ENCODE results near the gene FBRSL1.

Gene FBRSL1

DNA sequence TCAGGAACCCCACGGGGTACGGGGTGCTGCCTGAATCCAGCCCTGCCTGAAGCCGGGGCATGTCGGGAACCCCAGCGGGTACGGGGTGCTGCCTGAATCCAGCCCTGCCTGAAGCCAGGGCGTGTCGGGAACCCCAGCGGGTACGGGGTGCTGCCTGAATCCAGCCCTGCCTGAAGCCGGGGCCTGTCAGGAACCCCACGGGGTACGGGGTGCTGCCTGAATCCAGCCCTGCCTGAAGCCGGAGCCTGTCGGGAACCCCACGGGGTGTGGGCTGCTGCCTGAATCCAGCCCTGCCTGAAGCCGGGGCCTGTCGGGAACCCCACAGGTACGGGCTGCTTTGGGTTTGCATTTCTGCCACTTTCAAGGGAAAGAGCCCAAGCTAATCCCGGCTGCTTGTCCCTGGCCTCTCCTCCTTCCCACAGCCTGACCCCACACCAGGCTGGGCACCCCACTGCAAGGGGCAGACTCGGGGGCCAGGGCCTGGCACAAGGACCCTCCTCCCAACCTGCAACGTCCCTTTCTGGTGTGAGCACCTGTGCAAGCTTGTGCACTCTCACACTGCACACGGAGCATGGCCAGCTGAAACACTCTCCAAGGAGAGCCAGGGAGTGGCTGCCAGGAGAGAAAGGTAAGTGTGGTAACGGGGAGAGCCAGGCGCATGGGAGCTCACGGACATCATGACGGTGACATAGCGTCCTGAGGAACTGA lies 5.6 kb upstream of the FBRSL1 start:
- TF ChIP-seq, protein P1, sequence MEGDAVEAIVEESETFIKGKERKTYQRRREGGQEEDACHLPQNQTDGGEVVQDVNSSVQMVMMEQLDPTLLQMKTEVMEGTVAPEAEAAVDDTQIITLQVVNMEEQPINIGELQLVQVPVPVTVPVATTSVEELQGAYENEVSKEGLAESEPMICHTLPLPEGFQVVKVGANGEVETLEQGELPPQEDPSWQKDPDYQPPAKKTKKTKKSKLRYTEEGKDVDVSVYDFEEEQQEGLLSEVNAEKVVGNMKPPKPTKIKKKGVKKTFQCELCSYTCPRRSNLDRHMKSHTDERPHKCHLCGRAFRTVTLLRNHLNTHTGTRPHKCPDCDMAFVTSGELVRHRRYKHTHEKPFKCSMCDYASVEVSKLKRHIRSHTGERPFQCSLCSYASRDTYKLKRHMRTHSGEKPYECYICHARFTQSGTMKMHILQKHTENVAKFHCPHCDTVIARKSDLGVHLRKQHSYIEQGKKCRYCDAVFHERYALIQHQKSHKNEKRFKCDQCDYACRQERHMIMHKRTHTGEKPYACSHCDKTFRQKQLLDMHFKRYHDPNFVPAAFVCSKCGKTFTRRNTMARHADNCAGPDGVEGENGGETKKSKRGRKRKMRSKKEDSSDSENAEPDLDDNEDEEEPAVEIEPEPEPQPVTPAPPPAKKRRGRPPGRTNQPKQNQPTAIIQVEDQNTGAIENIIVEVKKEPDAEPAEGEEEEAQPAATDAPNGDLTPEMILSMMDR (IDR thresholded peaks at IDR 0.05; ENCODE audit: extremely low read depth, missing control alignments), result no peak
- DNase-seq (ENCODE audit: low spot score), result no peak

DNA sequence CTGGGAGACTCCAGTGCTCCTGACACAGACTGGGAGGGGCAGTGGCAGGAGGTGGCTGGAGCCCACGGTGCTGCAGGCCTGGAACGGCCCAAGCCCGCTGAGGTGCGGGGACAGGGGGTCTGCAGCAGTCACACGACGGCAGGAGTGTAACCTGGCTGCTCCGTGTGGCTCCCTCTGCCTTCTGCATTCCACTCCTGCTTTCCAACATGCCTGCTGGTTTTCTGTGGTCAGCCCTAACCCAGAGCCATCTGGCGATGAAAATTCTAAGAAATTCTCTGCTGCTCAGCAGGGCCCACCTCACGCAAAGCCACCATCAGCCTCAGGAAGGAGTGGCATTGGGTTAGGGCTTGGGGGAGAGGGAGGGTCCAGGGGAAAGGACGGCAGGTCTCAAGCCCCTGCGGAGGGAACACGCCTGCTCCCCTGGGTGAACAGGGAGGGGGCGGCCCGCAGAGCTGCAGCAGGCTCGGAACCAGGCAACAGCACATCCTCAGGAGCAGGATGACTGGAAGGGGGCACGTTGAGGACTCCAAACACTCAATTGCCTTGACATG lies 5.0 kb upstream of the FBRSL1 start:
- no peak for DNase-seq (ENCODE audit: low spot score)
- TF ChIP-seq, protein P1 (IDR thresholded peaks at IDR 0.05; ENCODE audit: extremely low read depth, missing control alignments), result no peak

DNA sequence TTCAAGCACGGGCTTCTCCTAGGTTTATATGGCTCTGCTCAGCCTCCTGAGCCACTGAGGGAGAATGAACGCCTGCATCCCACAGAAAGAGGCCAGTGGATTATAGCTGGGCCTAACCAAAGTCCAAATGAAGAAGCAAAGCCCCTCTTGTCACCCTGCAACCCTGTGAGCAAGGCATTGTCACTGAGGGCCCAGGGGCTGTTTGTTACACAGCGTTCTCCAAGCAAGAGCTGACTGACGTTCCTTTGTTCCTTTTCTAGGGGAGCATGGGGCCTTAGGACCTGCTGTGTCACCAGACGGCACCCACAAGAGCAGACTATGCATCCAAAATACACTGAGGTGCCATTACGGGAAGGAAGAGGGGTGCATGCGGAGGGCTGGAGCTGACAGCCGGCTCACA lies 4.3 kb upstream of the FBRSL1 start:
- TF ChIP-seq, protein P1 (IDR thresholded peaks at IDR 0.05; ENCODE audit: extremely low read depth, missing control alignments), result no peak
- no peak for DNase-seq (ENCODE audit: low spot score)

DNA sequence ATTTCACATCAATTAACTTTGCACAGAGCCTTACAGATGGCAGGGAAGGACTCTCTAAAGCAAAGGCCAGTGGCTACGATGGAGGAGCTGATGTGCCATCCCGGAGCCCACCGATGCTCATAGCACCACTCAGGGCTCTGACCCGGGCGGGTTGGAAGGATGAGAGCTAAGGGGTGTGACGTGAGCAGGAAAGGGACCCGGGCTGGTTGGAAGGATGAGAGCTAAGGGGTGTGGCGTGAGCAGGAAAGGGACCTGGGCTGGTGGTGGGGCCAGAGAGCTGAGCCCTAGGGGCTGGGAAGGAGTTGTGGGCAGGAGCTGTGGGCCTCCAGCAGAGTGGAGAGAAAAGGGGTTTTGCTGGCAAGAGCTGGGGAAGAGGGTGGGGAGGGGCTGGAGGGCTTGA lies 3.8 kb upstream of the FBRSL1 start:
- DNase-seq (ENCODE audit: low spot score), result no peak
- TF ChIP-seq, protein P1 (IDR thresholded peaks at IDR 0.05; ENCODE audit: extremely low read depth, missing control alignments), result no peak

DNA sequence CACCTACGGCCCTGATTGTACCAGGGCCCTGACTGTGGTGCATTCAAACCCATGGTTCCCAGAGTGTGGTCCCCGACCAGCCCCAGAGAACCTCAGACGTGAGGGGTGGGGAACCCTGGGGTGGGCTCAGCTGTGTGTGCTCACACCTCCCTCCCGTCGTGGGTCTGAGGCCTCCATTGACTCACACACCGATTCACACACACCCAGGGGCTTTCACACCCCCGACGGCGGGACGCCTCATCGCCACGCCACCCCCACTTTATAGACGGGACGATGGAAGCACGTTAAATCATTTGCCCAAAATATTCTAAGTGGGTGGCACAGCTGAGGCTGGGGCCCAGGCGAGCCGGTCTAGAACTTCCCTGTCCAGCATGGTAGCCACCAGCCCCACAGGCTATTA lies 3.4 kb upstream of the FBRSL1 start:
- no peak for DNase-seq (ENCODE audit: low spot score)
- TF ChIP-seq, protein P1 (IDR thresholded peaks at IDR 0.05; ENCODE audit: extremely low read depth, missing control alignments), result no peak

DNA sequence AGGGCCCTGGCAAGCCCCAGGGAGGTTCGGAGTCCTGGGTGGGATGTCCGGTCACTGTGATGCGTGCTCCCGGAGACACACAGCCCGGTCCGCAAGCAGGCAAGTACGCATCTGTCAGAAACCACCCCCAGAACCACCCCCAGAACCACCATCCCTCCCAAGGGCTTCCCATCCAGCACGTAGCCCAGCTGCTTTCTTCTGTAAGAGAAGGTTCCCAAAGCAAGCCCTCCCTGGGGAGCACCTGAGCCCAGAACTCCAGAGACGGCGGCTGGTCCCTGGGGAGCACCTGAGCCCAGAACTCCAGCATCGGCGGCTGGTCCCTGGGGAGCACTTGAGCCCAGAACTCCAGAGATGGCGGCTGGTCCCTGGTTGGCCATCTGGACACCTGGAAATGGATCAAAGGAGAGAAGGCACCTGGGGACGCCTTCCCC lies 2.6 kb upstream of the FBRSL1 start:
- DNase-seq (ENCODE audit: low spot score), result no peak
- TF ChIP-seq, protein P1 (IDR thresholded peaks at IDR 0.05; ENCODE audit: extremely low read depth, missing control alignments), result no peak

DNA sequence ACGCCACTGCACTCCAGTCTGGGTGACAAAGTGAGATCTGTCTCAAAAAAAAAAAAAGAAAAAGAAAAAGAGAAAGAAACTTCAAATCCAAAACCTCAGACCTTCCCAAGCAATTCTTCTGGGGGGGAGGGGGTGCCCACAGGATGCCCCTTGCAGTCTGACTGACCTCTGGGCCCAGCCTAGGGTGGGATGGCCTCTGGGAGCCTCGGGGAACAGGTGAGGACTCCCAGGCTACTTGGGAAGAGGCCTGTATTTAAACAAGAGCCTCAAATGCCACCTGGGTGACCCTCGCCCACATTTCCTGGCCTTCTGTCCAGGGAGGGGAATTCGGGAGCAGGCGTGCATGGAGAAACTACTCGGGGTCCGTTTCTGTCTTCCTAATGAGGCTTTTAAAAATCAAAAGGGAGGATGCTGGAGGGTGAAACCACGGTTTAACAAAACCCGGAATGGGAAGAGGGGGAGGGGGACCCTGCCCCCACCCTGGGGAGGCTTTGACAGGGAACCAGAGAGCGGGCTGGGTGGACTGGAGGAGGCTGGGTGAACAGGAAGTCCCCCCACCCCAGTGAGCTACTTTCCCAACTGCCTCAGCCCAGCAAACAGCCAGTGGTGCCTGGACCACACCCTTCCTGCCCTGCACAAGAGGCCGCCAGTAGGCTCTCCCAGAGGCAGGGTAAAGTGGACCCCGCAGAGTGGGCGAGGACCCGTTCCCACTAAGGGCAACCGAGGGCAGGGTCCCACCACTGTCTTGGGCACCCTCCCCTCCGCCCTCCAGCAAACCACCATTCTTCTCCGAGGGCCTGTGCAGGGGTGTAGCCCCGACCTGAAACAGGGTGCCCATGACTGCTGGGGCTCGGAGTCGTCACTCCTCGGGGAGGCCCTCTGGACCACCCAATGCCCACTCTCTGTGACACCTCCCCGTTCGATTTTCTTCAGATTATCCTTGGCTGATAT lies 1.5 kb upstream of the FBRSL1 start:
- DNase-seq (ENCODE audit: low spot score), result no peak

More for the DNA sequence above, 1.5 kb upstream of the FBRSL1 start:
- TF ChIP-seq, protein P1 (IDR thresholded peaks at IDR 0.05; ENCODE audit: extremely low read depth, missing control alignments), result no peak
